Transverse colon (tissue), 4 donors: ENCODE results near the gene PUS1. TPM values are rescaled to one million over a fixed set of nuclear protein-coding genes. Genes with fewer than 3 reads are reported as not detected.

Source experiments
- DNase-seq: peaks from one replicate; pipeline ENCODE4 v3.0.0-alpha.2; 2019
- H3K27ac ChIP-seq, 4 donors: fragments of 200-600 bp; sonication (generic); 2 replicates each; pipeline ENCODE4 v1.5.1; 2016 to 2018; ENCODE audit warnings: inconsistent platforms in 4 of 4
- H3K27me3 ChIP-seq: fragments of 200-600 bp; sonication (generic); 2 replicates; pipeline ENCODE4 v1.5.1; 2017; ENCODE audit warnings: inconsistent platforms
- H3K36me3 ChIP-seq, 4 donors: fragments of 200-600 bp; sonication (generic); 2 replicates each; pipeline ENCODE4 v1.5.1; 2017 to 2019; ENCODE audit warnings: inconsistent platforms in 4 of 4
- H3K4me1 ChIP-seq, 4 donors: fragments of 200-600 bp; sonication (generic); 2 replicates each; pipeline ENCODE4 v1.5.1; 2017 to 2020; ENCODE audit warnings: inconsistent platforms in 4 of 4
- H3K4me3 ChIP-seq, 4 donors: fragments of 200-600 bp; sonication (generic); 1 replicate in 1 of 4; 2 replicates in 3 of 4; pipeline versions ENCODE4 v1.5.1 to v1.6.1; 2017 to 2019; ENCODE audit warnings: inconsistent platforms in 4 of 4
- H3K9me3 ChIP-seq, 2 donors: fragments of 200-600 bp; sonication (generic); 2 replicates each; pipeline ENCODE4 v1.5.1; 2017 to 2019; ENCODE audit warnings: inconsistent platforms in 2 of 2
- EP300 ChIP-seq: sonication (generic); formaldehyde crosslinking; IDR thresholded peaks from one replicate; pipeline ENCODE4 v1.6.1; 2017; ENCODE audit warnings: antibody characterized with exemption, low read depth
- POLR2A ChIP-seq: fragments of 450-650 bp; IDR thresholded peaks from one replicate; pipeline ENCODE4 v1.6.1; 2016; ENCODE audit warnings: antibody characterized with exemption, mild to moderate bottlenecking, moderate library complexity
- POLR2AphosphoS5 ChIP-seq, 3 donors: sonication (generic); formaldehyde crosslinking; IDR thresholded peaks; one replicate each; pipeline ENCODE4 v1.6.1; 2016; ENCODE audit warnings: antibody characterized with exemption in 3 of 3
- WGBS, 2 donors: methylation state at CpG; one replicate each; pipeline ENCODE4 v1.1.5; 2018; ENCODE audit warnings: low coverage in 1 of 2; 5-methylcytosine and 5-hydroxymethylcytosine counted together
- in situ Hi-C, 4 donors: fragments of 200-750 bp; cut with MboI; loops; one replicate each; pipeline versions ENCODE4 v1.15.0 to v1.15.1; 2017; ENCODE audit warnings: low sequenced_read_pairs in 3 of 4, low pct_ligation_motif_present in 1 of 4, low pct_unique_long_range_greater_than_20kb in 1 of 4
- intact Hi-C: fragments of 100-400 bp; cut with DNase I; formaldehyde crosslinking; loops from one replicate; pipeline ENCODE4 v1.15.1; 2023; ENCODE audit warnings: low total_unique reads
- total RNA-seq, 4 donors: library from RNA; depleted of rRNA; stranded (reverse); fragments of >200 nt; gene quantifications; one replicate each; pipeline ENCODE4 v1.1.0, GENCODE V29; 2016
- TF ChIP-seq, protein P1 (sequence below), 5 experiments: fragments of 200-600 bp in 3 of 5; fragments of 450-650 bp in 2 of 5; sonication (generic) in 3 of 5; IDR thresholded peaks; 1 replicate in 2 of 5; 2 replicates in 3 of 5; pipeline ENCODE4 v1.5.1; 2016 to 2017; ENCODE audit warnings: antibody characterized with exemption in 5 of 5, inconsistent platforms in 3 of 5, mild to moderate bottlenecking in 2 of 5, moderate library complexity in 1 of 5

Gene PUS1
- total RNA-seq, 4 donors from 2014 or later: 11.9 to 48.8 (median 23.1) TPM

DNA sequence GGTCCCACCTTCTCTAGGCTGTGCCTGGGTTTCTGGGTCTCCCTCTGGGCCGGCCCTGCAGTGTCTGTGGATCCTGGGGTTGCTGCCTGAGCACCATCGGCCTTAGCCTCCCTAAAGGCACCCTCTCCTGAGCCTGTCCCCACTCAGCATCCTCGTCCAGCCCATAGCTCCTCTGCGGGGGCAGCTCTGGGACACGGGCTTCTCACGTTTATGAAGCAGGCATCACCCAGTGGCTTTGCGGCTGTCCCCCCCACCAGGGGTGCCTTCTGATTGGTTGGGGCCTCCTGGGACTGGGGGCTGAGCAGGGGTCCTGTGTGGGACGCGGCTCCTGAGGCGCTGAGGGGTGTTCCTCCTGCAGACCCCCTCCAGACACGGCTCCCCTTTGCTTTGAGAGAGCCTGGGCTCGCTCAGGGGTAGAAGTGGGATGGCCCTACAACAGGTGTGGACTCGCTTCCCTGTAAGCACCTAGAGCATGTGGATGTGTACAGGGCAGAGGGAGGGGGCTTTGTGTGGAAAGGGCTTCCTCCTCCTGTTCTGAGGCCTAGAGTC lies 23.9 kb upstream of the PUS1 start:
- Histone ChIP-seq H3K27ac (no peak overlapping the region), H3K4me3 (no peak overlapping the region), H3K4me1 (peaks cover 13 to 17% (median 14%) of the 10 kb centered on the region in 4 donors), H3K36me3 (peaks cover 0 to 16% (median 6%) of the 10 kb centered on the region in 4 donors), H3K27me3 (no peaks in the 10 kb centered on the region), H3K9me3 (no peaks in the 10 kb centered on the region)
- in situ Hi-C loops (no loop called here), intact Hi-C loops (no loop called here)
- no peak for DNase-seq
- TF ChIP-seq POLR2AphosphoS5 (IDR thresholded peaks at IDR 0.05) (no peak), EP300 (no peak), POLR2A (no peak)
- TF ChIP-seq, protein P1, sequence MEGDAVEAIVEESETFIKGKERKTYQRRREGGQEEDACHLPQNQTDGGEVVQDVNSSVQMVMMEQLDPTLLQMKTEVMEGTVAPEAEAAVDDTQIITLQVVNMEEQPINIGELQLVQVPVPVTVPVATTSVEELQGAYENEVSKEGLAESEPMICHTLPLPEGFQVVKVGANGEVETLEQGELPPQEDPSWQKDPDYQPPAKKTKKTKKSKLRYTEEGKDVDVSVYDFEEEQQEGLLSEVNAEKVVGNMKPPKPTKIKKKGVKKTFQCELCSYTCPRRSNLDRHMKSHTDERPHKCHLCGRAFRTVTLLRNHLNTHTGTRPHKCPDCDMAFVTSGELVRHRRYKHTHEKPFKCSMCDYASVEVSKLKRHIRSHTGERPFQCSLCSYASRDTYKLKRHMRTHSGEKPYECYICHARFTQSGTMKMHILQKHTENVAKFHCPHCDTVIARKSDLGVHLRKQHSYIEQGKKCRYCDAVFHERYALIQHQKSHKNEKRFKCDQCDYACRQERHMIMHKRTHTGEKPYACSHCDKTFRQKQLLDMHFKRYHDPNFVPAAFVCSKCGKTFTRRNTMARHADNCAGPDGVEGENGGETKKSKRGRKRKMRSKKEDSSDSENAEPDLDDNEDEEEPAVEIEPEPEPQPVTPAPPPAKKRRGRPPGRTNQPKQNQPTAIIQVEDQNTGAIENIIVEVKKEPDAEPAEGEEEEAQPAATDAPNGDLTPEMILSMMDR (IDR thresholded peaks at IDR 0.05): no peak
- 70 to 90% methylated on average over 2 to 12 of the region's 13 CpGs for WGBS, 2 donors

GRCh38 chr12:131905630-131906091 lies 23.4 kb upstream of the PUS1 start:
- in situ Hi-C loops: no loop called here
- WGBS, 2 donors: 88% methylated on average over 15 of the region's 15 CpGs; no CpG with 5 or more reads in 1 of the 2 donors
- no peak overlapping the region for H3K27ac ChIP-seq
- no peaks in the 10 kb centered on the region for H3K27me3 ChIP-seq
- H3K9me3 ChIP-seq: no peaks in the 10 kb centered on the region
- TF ChIP-seq POLR2A (no peak), EP300 (no peak), POLR2AphosphoS5 (IDR thresholded peaks at IDR 0.05) (no peak)
- TF ChIP-seq, protein P1 (IDR thresholded peaks at IDR 0.05): no peak
- DNase-seq: no peak
- intact Hi-C loops: no loop called here
- H3K4me1 ChIP-seq: peaks cover 13 to 17% (median 14%) of the 10 kb centered on the region in 4 donors
- peaks cover 0 to 20% (median 6%) of the 10 kb centered on the region in 4 donors for H3K36me3 ChIP-seq
- no peak overlapping the region for H3K4me3 ChIP-seq

DNA sequence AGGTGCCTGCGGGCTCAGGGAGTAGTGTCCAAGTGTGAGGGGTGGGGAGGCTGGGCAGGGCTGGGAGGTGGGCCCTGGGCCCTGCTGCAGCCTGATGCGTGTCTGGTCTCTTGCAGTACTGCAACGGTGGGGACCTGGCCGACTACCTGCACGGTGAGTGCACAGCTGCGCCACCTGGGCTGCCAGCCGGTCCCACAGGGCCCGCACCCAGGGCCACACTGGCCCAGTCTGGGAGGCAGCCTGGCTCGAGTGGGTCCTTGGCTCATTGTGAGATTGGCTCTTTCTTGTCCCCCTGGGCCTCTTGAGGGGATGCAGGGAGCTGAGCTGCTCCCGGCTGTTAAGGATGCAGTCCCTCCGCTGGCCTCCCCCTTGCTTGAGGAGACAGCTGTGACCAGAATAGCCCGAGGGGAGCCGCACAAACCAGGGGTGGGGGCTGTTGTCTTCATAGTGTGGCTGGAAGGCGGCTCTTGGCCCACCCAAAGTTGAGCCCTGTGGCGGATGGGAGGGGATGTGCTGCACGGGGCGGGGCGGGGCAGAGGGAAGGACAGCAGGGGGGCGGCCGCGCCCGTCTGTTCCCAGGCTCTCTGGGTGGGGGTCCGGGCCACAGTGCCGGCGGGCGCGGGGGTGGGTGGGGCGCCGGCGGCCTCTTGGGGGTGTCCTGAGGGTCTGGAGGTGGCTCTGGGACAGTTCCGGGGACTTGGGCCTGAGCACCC lies 21.5 kb upstream of the PUS1 start:
- Histone ChIP-seq H3K36me3 (peaks cover 0 to 24% (median 6%) of the 10 kb centered on the region in 4 donors), H3K4me1 (peaks cover 2 to 12% (median 7%) of the 10 kb centered on the region in 4 donors)
- 91% methylated on average over 31 of the region's 31 CpGs; no CpG with 5 or more reads in 1 of the 2 donors for WGBS, 2 donors

More for the DNA sequence above, 21.5 kb upstream of the PUS1 start:
- H3K27ac ChIP-seq: no peak overlapping the region
- no peak overlapping the region for H3K4me3 ChIP-seq
- no peaks in the 10 kb centered on the region for H3K9me3 ChIP-seq
- intact Hi-C loops: no loop called here
- DNase-seq: no peak
- no peaks in the 10 kb centered on the region for H3K27me3 ChIP-seq
- TF ChIP-seq EP300 (no peak), POLR2A (no peak), POLR2AphosphoS5 (IDR thresholded peaks at IDR 0.05) (no peak)
- TF ChIP-seq, protein P1 (IDR thresholded peaks at IDR 0.05): no peak
- in situ Hi-C loops: no loop called here
